Mesenteric fat pad (tissue), 1 donor: ENCODE measurements around the gene ALAD. TPM values are rescaled to one million over a fixed set of nuclear protein-coding genes. Genes with fewer than 3 reads are reported as not detected.
"Not testable (repeated sequence)": the region's sequence is repeated elsewhere in the genome, so short reads cannot be mapped to it uniquely, and the experiment has no call there.

Experiments
- DNase-seq: peaks from one replicate; pipeline ENCODE4 v3.0.0-alpha.2; 2020; ENCODE audit warnings: low spot score
- total RNA-seq: library from RNA; stranded (reverse); fragmentation: NEBNext Ultra II Directional; extraction: Animal tissue kit (Norgen Biotek cat#: 25700); gene quantifications from one replicate; pipeline ENCODE4 v1.2.1, GENCODE V29; 2021
- donor health status: DM: yes; HTN: yes; CAD: no.

ALAD gene
- total RNA-seq, 1 donor from 2014 or later, result 52.8 TPM

- DNase-seq, result no peak
Observed at GRCh38 chr9:113375057-113376023, 25.7 kb downstream of the ALAD start.

- DNase-seq, result no peak
Observed at GRCh38 chr9:113373676-113374392, 27.2 kb downstream of the ALAD start.

- no peak for DNase-seq
Observed at GRCh38 chr9:113373256-113373655, 27.8 kb downstream of the ALAD start.

- no peak for DNase-seq
Observed at GRCh38 chr9:113372059-113372458, 29.0 kb downstream of the ALAD start.

GRCh38 chr9:113370806-113371325 is 30.2 kb downstream of the ALAD start:
- DNase-seq, result no peak

- DNase-seq, result no peak
Observed at GRCh38 chr9:113369855-113370140, 31.3 kb downstream of the ALAD start.

- DNase-seq, result no peak
Observed at GRCh38 chr9:113368982-113369854, 31.9 kb downstream of the ALAD start.

GRCh38 chr9:113368348-113368981 is 32.6 kb downstream of the ALAD start:
- DNase-seq, result no peak

- DNase-seq, result not testable (repeated sequence)
Observed at GRCh38 chr9:113365652-113366051, 35.4 kb downstream of the ALAD start.

GRCh38 chr9:113364951-113365350 is 36.1 kb downstream of the ALAD start:
- DNase-seq, result no peak

- no peak for DNase-seq
Observed at GRCh38 chr9:113363336-113363735, 37.7 kb downstream of the ALAD start.

GRCh38 chr9:113361304-113362018 is 39.6 kb downstream of the ALAD start:
- DNase-seq, result peak; percentile 6

GRCh38 chr9:113360242-113360842 is 40.7 kb downstream of the ALAD start:
- peak; percentile 71 for DNase-seq

- peak; percentile 37 for DNase-seq
Observed at GRCh38 chr9:113359385-113359784, 41.7 kb downstream of the ALAD start.

GRCh38 chr9:113356686-113357292 is 44.3 kb downstream of the ALAD start:
- peak; percentile 26 for DNase-seq

GRCh38 chr9:113355040-113355596 is 46.0 kb downstream of the ALAD start:
- no peak for DNase-seq

GRCh38 chr9:113352411-113352810 is 48.7 kb downstream of the ALAD start:
- DNase-seq, result no peak

GRCh38 chr9:113352006-113352405 is 49.1 kb downstream of the ALAD start:
- DNase-seq, result no peak

- DNase-seq, result no peak
Observed at GRCh38 chr9:113350937-113351336, 50.1 kb downstream of the ALAD start.
